GM19452 (cell line): ENCODE results near the gene AHNAK.

ENCODE experiments used
- ATAC-seq: cut with Tn5 transposase; IDR thresholded peaks from one replicate; pipeline ENCODE4 v1.9.1; 2021; ENCODE audit not compliant: unreplicated experiment

Gene AHNAK

DNA sequence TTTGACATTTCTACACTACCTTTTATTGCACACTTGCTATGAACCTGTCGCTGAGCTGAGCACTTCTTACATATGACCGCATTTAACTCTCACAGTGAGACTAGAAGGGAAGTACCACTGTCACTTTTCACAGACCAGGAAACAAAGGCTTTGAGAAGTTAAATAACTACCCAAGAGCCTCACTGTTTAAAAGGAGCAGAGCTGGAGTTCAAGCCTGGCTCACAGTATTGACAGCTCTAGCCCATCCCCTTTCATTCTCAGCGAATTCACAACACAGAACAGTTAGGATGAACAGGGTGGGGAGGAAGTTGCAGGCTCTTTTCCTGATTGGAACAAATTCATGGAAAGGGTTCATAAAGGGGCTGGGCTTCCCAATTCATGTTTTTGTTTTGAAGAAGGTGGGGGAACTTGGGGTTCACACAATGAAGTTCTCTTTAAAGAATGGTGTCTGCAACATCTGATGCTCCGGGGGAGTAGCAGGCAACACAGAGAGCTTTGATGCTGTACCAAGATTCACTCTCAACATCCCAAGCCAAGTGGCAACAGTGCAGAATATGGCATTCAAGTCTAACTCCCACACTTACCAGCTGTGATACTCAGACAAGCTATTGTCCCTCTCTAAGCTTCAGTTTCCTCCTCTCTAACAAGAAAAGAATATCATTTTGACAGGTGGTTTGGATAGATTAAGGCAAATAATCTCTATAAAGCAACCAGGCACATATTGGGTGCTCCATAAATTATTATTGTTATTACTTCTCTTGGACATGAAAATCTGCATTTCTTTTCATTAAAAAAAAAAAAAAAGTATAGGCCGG is 110.6 kb downstream of the AHNAK start:
- ATAC-seq: no peak

- ATAC-seq: no peak
These were observed 112.7 kb downstream of the AHNAK start for GRCh38 chr11:62433904-62434276.

- no peak for ATAC-seq
These were observed 113.3 kb downstream of the AHNAK start for GRCh38 chr11:62433141-62433903.

DNA sequence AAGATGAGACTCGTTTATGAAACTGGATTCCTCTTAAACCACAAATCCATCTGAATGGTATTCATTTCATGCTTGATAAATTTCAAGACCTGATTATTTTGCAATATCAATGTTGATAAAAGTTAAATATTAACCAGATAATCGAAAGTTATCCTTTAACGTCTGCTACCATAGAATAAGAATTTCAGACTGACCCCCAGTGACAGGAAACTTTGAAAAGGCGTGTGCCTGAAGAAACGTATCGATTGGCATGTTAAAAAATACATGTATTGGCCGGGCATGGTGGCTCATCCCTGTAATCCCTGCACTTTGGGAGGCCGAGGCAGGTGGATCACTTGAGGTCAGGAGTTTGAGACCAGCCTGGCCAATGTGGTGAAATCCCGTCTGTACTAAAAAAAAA is 113.9 kb downstream of the AHNAK start:
- ATAC-seq: no peak

GRCh38 chr11:62431171-62431901 is 115.3 kb downstream of the AHNAK start:
- no peak for ATAC-seq

DNA sequence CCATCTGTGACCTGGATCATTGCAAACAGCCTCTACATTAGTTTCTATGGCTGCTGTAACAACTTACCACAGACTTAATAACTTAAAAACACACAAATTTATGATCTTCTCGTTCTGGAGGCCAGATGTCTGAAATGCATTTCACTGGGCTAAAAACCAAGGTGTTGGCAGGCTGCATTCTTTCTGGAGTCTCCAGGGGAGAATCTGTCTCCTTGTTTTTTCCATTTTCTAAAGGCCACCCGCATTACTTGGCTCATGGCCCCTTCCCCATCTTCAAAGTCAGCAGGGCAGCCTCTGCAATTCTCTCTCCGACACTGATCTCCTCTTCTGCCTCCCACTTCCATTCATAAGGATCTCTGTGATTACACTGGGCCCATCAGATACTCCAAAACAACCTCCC is 116.2 kb downstream of the AHNAK start:
- no peak for ATAC-seq

DNA sequence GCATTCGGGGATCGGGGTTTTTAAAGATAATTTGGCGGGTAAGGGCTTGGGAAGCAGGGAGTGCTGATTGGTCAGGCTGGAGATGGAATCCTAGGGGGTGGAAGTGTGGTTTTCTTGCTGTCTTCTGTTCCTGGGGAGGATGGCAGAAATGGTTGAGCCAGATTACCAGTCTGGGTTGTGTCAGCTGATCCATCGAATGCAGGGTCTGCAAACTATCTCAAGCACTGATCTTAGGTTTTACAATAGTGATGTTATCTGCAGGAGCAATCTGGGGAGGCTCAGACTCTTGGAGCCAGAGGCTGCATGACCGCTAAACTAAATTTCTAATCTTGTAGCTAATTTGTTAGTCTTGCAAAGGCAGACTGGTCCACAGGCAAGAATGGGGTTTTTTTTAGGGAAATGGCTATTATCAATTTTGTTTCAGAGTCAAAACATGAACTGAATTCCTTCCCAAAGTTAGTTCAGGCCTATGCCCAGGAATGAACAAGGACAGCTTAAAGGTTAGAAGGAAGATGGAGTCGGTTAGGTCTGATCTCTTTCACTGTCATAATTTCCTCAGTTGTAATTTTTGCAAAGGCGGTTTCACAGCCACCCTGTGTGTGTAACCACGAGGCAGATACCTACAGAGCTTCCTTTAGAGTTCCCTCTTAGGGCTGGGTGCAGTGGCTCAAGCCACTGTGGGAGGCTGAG is 117.6 kb downstream of the AHNAK start:
- ATAC-seq: no peak

DNA sequence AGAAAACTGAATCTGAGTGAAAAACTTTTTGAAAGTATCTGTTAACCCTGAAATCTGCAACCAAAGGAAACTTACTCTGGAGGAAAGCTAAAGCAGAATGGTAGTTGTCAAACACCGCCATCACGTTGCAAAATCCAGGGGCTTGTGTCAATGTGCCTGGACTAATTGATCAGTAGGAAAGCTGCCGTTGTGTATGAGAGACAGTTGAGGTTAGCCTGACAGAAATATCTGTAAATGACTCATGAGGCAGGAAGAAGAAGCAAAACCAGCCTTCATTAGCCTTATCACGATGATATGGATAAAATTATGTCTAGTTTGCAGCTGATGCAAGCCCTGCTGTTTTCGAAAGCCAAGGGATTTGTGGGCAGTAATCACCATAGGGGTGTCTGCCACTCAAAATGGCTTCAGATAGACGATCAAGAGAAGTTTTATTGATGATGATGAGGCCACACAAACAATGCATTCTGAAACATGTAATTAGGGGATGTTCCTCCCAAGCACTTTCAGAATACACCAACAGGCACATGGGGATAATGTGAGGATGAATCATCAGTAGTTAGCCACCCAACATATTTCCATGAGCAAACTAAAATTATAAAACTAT is 118.9 kb downstream of the AHNAK start:
- ATAC-seq: no peak

DNA sequence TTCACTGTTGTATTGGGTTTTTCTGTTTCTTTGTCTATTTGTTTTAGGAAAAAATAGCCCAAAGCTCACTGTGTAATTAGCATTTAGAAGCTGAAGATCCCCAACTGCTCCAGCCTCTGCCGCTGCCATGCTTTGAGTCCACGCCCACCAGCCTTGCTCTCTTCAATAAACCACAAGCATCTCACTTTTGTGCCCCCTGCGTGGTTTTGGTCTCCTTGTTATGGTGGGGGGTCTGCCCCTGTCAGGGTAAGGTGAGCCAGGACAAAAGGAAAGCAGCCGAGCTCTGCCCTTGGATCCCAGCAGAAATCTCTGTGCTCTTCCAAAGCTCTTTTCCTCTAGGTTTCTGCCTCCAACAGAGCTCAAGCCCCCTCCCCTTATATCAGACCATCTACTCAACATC is 123.6 kb downstream of the AHNAK start:
- ATAC-seq: no peak

GRCh38 chr11:62421996-62422395 is 124.6 kb downstream of the AHNAK start:
- no peak for ATAC-seq

DNA sequence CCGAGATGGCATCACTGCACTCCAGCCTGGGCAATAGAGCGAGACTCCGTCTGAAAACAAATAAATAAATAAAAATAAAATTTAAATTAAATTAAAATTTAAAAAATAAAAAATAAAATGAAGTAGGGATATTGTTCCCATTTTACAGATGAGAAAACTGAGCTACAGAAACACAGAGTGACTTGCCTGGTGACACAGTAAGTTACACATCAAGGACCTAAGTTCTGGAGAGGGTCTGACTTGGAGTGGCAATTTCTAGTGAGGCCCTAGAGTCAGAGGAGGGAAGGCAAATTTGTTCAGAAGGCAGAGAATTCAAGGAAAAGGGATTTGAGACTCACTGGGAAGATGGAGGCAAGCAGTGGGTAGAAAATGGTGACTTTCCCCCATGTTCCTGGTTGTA is 125.7 kb downstream of the AHNAK start:
- no peak for ATAC-seq

GRCh38 chr11:62419943-62420342 is 126.7 kb downstream of the AHNAK start:
- ATAC-seq: no peak

DNA sequence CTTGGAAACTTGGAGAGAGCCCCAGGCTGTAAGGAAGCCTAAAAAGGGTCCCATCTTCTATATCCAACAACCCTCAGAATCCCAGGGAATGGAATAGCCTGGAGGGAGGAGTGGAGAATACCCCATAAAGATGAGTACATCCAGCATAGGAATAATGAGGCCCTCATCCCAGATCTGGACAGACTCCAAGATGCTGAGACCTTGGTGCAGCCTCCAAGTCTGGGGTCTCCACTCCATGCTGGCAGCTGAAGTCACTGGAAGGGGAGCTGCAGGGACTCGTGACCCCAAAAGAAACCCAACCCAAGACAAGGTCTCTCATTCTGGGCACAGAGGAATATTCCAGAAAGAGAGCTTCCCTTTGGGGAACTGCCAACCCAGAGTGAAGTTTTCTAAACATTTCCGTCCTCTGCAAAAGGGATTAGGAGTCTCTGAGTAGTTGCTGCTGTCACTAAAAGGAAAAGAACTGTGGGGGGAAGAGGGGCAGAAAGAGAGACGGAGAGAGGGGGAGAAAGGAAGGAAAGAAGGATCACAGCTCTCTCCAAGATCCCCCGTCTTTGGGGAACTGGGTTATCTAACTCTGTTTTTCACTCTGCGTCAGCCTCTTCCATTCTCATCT is 127.2 kb downstream of the AHNAK start:
- ATAC-seq: no peak

DNA sequence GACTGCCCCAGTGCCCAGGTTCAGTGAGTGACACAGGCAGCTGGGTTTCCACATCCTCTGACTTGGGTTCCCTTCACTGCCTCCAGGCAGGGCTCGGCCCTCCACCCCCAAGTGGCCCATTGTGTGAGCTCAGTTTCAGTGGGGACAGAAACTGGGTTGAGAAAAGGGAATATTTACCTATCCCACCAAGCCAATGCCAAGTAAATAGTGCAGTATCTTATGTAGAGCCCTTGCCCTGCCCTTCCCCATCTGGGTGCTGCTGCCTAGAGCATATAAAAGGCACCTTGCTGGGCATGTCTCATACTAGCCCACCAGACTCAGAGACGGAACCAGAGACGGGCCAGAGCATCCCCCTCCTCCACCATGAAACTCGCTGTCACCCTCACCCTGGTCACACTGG is 127.9 kb downstream of the AHNAK start, which contains the start of gene SCGB1A1:
SCGB1A1 (plus strand) TSS at position 301 of the 400 bp plus-strand sequence; CDS start at position 364, 63 bp downstream.
- ATAC-seq: no peak

DNA sequence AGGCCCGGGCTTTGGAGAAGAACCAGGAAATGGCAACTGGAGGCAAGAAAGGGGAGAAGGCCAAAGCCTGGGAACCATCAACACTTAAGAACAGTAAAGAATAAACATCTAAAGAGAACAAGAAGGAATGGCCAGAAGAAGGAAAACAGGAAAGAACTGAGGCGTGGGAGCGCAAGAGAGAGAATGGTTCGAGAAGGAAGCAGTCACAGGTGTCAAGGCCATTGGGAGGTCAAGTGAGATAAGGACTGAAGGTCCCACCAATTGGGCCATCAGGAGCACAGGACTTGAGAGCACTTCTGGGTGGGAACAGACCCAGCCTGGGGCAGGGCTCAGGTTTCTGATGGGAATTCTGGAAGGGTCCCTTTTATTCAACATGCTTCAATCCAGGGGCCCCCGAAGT is 128.5 kb downstream of the AHNAK start:
- ATAC-seq: no peak

- ATAC-seq: no peak
These were observed 130.0 kb downstream of the AHNAK start for GRCh38 chr11:62416596-62416995.

- ATAC-seq: no peak
These were observed 133.4 kb downstream of the AHNAK start for GRCh38 chr11:62413060-62413696.

- no peak for ATAC-seq
These were observed 135.1 kb downstream of the AHNAK start for GRCh38 chr11:62411524-62411923.

GRCh38 chr11:62410972-62411371 is 135.6 kb downstream of the AHNAK start:
- no peak for ATAC-seq

DNA sequence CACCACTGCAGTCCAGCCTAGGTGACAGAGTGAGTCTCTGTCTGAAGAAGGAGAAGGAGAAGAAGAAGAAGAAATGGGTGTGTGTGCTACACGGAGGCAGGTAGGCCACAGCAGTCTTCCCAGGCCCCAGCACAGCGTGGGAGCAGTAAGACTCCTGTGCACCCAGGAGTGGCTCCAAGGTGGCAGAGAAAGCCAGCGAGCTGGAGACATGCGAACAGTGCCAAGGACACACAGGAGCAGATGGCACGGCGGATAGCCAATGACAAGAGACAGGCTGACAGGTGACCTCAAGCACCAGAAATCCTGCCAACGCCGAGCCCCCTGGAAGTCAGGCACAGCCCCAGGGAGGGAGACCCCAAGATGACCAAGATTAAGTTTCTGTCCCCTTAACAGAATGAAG is 136.8 kb downstream of the AHNAK start:
- no peak for ATAC-seq
